HAP-1 (cell line): ENCODE results near the gene LAMB4.
A peak's percentile ranks its signal among the peaks of the same experiment; 100 is the strongest.

Experiments
- DNase-seq, 2 experiments: peaks; one replicate each; pipeline ENCODE4 v3.0.0-alpha.2; 2016 to 2020; ENCODE audit warnings: low spot score in 2 of 2
- H3K27me3 ChIP-seq: fragments of 250-450 bp; sonication (Bioruptor Pico); 2 replicates; pipeline ENCODE4 v1.5.1; 2020; ENCODE audit warnings: low read depth, mild to moderate bottlenecking, moderate library complexity
- H3K36me3 ChIP-seq: fragments of 250-450 bp; sonication (Bioruptor Pico); replicated peaks from 2 replicates; pipeline ENCODE4 v1.5.1; 2020; ENCODE audit warnings: mild to moderate bottlenecking
- H3K4me1 ChIP-seq: fragments of 250-450 bp; sonication (Bioruptor Pico); 2 replicates; pipeline ENCODE4 v1.5.1; 2020; ENCODE audit warnings: mild to moderate bottlenecking
- H3K4me3 ChIP-seq: fragments of 250-450 bp; sonication (Bioruptor Pico); 2 replicates; pipeline ENCODE4 v1.5.1; 2020; ENCODE audit warnings: mild to moderate bottlenecking, moderate library complexity
- H3K9me3 ChIP-seq: fragments of 250-450 bp; sonication (Bioruptor Pico); 2 replicates; pipeline ENCODE4 v1.5.1; 2020; ENCODE audit warnings: mild to moderate bottlenecking, moderate library complexity
- in situ Hi-C: fragments of 300-500 bp; cut with MboI; formaldehyde crosslinking; loops from 3 replicates; pipeline ENCODE4 v1.14.3; 2020; ENCODE audit warnings: low sequenced_read_pairs, inconsistent platforms, mixed read lengths

LAMB4 gene

DNA sequence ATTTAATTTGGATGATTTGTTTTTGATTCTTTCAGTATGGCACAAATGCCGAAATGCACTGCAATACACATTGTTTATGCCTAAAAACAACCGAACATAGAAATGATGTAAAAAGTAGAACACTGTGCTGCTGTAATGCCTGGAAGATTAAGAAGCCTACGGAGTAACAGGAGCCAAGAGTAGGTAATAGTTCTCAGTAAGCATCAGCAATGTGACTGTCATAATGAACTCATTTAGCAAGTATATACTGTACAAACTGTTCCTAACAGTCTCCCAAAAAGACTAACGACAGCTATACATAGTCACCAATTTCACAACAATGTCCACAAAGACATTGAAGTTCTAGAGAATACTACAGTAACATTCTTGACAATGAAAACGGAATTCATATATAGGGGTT is 19.0 kb upstream of the LAMB4 start:
- Histone ChIP-seq H3K36me3 (no peaks in the 10 kb centered on the region), H3K27me3 (peaks cover 14% of the 10 kb centered on the region; the same call in 1 of the 2 replicates), H3K4me3 (no peak overlapping the region), H3K4me1 (no peaks in the 10 kb centered on the region; the same call in 1 of the 2 replicates), H3K9me3 (no peaks in the 10 kb centered on the region)
- in situ Hi-C loops, result loop anchor here (25.0 kb wide), 1 partner anchor 412 kb away; the partner anchor contains the start of gene CBLL1
- no peak for DNase-seq

DNA sequence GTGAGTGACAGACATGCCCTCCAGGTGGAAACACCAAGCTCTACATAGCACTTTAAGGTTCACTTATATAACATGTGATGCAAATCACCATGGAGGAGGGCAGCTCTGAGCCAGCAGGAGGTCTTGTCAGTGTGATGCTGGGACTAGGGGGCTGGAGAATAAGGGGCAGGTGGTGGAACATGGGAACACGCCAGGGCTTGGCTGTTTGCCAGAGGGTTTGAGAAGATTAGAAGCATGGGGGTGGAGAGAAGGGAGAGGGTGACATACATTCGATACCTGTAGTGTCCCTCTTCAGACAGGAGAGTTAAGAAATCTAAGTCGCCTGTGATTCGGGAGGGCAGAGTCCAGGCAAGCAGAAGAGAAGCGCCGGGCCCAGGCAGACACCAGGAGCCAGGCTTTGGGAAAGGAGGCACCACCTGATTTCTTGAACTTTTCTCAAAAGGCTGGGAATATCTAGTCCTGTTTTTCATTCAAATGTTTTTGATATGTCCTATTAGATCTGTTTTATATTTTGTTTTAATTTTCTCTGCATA is 16.9 kb upstream of the LAMB4 start:
- Histone ChIP-seq H3K4me3 (no peak overlapping the region), H3K36me3 (no peaks in the 10 kb centered on the region), H3K9me3 (no peaks in the 10 kb centered on the region), H3K4me1 (no peaks in the 10 kb centered on the region; the same call in 1 of the 2 replicates), H3K27me3 (peaks cover 11% of the 10 kb centered on the region; the same call in 1 of the 2 replicates)
- in situ Hi-C loops, result loop anchor here (25.0 kb wide), 1 partner anchor 410 kb away; the partner anchor contains the start of gene CBLL1
- DNase-seq, result no peak

DNA sequence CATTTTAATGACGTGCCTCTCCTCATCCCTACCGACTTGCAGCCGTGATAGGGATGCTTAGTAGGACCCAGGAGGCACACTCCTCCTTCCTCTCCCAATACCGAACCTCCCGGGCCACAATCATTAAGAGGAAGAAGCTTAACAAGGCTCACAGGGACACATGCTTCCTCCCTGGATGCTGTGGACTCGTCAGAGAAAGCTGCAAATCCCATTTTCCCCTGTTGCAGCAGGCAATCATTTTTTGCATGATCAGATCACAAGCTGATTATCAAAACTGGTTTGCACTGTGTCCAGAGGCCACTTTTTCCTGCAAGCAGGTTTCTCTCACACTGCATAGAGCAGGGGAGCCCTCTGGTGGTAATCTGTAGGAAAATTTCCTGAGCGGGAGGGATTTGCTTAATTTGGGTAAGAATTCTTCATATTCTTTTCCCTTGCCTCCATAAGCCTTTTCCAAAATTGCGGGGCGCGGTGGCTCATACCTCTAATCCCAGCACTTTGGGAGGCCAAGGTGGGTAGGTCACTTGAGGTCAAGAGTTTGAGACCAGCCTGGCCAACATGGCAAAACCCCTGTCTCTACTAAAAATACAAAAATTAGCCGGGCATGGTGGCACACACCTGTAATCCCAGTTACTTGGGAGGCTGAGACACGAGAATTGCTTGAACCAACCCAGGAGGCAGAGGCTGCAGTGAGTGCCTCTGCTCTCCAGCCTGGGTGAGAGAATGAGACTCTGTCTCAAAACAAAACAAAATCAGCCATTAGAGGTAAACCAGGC is 16.1 kb upstream of the LAMB4 start:
- Histone ChIP-seq H3K27me3 (peaks cover 11% of the 10 kb centered on the region; the same call in 1 of the 2 replicates), H3K9me3 (no peaks in the 10 kb centered on the region), H3K4me1 (no peaks in the 10 kb centered on the region; the same call in 1 of the 2 replicates), H3K4me3 (no peak overlapping the region), H3K36me3 (no peaks in the 10 kb centered on the region)
- in situ Hi-C loops, result loop anchor here (25.0 kb wide), 1 partner anchor 409 kb away; the partner anchor contains the start of gene CBLL1
- DNase-seq, result peak; percentile 78 to 82

DNA sequence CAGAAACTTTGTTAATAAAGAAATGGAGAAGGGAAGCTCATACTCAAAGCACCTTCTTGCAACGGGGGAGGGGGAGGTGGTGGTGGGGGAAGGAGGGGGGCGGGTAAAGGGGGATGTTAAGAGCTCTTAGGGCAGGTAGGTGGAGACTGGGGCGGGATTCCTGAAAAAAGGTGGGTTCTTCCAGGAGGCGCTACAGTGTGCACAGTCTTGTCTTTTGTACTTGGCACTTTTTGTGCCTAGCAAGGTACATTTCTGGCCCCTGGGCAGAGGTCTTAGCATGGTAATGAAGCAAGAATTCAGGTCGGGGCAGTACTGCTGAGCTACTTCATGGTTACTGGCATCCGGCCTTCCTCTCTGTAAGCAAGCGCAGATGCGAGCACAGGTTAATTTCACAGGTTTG is 15.2 kb upstream of the LAMB4 start:
- Histone ChIP-seq H3K36me3 (no peaks in the 10 kb centered on the region), H3K4me1 (no peaks in the 10 kb centered on the region; the same call in 1 of the 2 replicates), H3K27me3 (peaks cover 8% of the 10 kb centered on the region; the same call in 1 of the 2 replicates), H3K4me3 (no peak overlapping the region), H3K9me3 (no peaks in the 10 kb centered on the region)
- DNase-seq, result no peak
- in situ Hi-C loops, result loop anchor here (25.0 kb wide), 1 partner anchor 408 kb away; the partner anchor contains the start of gene CBLL1

DNA sequence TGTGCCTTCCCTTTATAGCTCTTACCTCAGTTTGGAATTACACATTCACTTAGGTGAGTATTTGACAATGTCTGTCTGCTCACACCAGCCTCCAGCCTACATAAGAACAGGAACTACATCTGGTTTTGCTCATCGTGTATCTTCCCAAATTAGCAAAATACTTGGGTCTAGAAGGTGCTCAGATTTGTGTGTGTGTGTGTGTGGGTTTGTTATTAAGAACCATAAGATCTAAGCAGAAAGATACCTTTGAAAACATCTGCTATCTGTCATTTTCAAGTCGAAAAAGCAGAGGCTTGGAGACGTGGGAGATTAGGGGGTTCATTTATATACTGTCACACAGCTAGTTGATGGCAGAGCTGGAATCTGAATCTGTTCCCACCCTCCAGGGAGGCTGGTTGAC is 14.8 kb upstream of the LAMB4 start:
- H3K4me1 ChIP-seq, result no peaks in the 10 kb centered on the region; the same call in 1 of the 2 replicates
- no peaks in the 10 kb centered on the region for H3K9me3 ChIP-seq
- DNase-seq, result no peak
- no peaks in the 10 kb centered on the region for H3K36me3 ChIP-seq
- in situ Hi-C loops, result loop anchor here (25.0 kb wide), 1 partner anchor 408 kb away; the partner anchor contains the start of gene CBLL1
- peaks cover 6% of the 10 kb centered on the region; the same call in 1 of the 2 replicates for H3K27me3 ChIP-seq
- no peak overlapping the region for H3K4me3 ChIP-seq

DNA sequence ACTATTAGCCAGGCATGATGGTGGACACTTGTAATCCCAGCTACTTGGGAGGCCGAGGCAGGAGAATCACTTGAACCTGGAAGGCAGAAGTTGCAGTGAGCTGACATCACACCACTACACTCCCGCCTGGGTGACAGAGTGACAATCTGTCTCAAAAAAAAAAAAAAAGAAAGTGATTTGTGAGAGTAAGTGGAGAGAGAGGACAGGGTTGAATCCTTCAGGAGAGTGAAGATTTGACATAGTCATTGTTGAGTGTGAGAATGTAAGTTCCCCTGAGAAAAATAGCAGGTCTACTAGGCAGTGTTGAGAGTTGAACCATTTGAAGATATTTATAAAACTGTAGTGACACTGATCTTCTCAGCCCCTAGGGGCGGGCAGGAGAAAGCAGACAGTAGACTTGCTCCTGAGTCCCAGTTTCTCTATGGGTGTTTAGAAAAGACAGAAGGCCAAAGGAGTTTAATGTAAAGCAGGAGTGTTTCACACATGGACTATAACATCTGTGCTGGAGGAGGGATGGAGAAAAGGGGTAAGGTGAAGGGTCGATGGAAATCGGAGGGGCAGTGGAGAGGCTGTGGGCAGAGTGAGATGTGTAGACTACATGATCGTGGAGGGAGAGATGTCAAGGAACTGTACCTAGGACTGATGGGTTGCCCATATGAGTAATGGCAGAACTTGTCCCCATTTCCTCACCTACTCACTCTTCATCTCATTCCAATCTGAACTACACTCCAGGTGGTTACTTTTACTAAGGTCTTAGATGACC is 13.7 kb upstream of the LAMB4 start:
- Histone ChIP-seq H3K36me3 (no peaks in the 10 kb centered on the region), H3K4me3 (no peak overlapping the region), H3K27me3 (no peaks in the 10 kb centered on the region; the same call in 1 of the 2 replicates), H3K4me1 (no peaks in the 10 kb centered on the region; the same call in 1 of the 2 replicates), H3K9me3 (no peaks in the 10 kb centered on the region)
- DNase-seq, result no peak
- in situ Hi-C loops, result loop anchor here (25.0 kb wide), 1 partner anchor 407 kb away; the partner anchor contains the start of gene CBLL1

DNA sequence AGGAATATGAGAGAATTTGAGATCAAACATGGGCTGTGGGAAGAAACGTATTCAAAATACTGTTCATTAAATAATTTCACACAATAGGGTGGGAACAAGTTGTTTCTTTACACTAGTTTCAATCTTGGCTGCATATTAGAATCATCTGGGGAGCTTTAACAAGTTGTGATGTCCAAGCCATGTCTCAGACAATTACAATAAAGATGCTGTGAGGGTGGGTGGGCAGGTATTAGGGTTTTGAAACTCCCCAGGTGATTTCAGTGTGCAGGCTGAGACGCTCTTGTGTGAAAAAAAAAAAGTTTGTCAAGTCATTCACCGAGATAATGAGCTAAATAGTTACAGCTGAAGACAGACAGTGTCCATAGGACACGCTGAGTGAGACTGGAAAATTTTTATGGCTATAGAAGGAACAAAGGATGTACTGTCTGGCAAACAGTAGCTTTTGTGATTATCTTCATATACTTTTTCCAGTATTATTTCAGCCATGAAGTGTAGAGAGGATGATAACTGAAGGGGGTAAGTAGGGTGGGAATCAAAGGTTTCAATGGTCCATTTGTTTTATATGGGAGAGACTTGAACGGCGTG is 12.6 kb upstream of the LAMB4 start:
- no peaks in the 10 kb centered on the region for H3K27me3 ChIP-seq
- no peaks in the 10 kb centered on the region; the same call in 1 of the 2 replicates for H3K4me1 ChIP-seq
- no peaks in the 10 kb centered on the region for H3K36me3 ChIP-seq
- DNase-seq, result no peak
- H3K4me3 ChIP-seq, result no peak overlapping the region
- no peaks in the 10 kb centered on the region for H3K9me3 ChIP-seq
- in situ Hi-C loops, result loop anchor here (25.0 kb wide), 1 partner anchor 405 kb away; the partner anchor contains the start of gene CBLL1

DNA sequence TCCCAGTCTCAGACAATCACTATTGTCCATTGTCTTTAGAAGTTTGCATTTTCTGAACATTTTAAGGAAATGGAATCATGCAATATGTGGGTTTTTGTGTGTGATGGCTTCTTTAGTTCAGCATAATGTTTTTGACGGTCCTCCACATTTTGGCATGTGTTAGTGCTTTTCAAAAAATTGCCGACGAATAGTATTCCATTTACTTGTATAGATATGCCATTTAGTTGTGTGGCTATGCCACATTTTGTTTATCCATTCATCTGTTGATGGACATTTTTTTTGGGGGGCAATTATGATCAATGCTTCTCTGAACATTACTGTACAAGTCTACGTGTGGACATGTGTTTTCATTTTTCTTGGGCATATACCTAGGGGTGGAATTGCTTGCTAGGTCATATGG is 12.0 kb upstream of the LAMB4 start:
- in situ Hi-C loops, result loop anchor here (25.0 kb wide), 1 partner anchor 405 kb away; the partner anchor contains the start of gene CBLL1
- Histone ChIP-seq H3K9me3 (no peaks in the 10 kb centered on the region), H3K4me1 (no peaks in the 10 kb centered on the region; the same call in 1 of the 2 replicates)

DNA sequence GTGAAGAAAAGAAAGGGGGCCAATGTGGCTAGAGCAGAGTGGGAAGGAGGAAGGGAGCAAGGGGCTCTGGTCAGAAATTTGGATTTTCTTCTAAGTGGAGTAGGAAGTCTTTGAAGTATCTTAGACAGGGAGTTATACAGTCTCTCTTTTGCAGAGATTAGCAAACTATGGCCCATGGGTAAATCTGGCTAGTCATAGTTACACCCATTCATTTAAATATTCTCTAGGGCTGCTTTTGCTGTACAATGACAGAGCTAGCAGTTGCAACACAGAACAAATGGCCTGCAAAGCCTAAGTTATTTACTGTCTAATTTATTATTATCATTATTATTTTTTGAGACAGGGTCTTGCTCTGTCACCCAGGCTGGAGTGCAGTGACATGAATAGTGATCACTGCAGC is 10.5 kb upstream of the LAMB4 start:
- Histone ChIP-seq H3K36me3 (no peaks in the 10 kb centered on the region), H3K4me1 (no peaks in the 10 kb centered on the region), H3K27me3 (no peaks in the 10 kb centered on the region), H3K4me3 (no peak overlapping the region), H3K9me3 (no peaks in the 10 kb centered on the region)
- in situ Hi-C loops, result loop anchor here (25.0 kb wide), 1 partner anchor 403 kb away; the partner anchor contains the start of gene CBLL1
- no peak for DNase-seq

More for the DNA sequence above, 12.0 kb upstream of the LAMB4 start:
- Histone ChIP-seq H3K4me3 (no peak overlapping the region), H3K36me3 (no peaks in the 10 kb centered on the region), H3K27me3 (no peaks in the 10 kb centered on the region)
- DNase-seq, result no peak

DNA sequence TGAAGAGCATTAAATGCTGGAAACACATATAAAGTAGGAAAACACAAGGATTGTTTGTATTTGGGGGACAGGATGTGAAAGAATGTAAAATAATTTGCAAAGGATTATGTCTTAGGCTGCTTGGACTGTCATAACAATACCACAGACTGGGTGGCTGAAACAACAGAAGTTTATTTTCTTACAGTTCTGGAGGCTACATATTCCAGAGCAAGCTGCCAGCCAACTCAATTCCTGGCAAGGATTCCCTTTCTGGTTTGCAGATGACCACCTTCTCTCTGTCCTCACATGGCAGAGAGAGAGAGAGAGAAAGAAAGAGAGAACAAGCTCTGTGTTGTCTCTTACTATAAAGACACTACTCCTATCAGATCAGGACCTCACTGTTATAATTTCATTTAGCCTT is 8.8 kb upstream of the LAMB4 start:
- H3K36me3 ChIP-seq, result no peaks in the 10 kb centered on the region
- no peaks in the 10 kb centered on the region for H3K9me3 ChIP-seq
- no peak for DNase-seq
- no peaks in the 10 kb centered on the region for H3K27me3 ChIP-seq
- no peaks in the 10 kb centered on the region for H3K4me1 ChIP-seq
- no peak overlapping the region for H3K4me3 ChIP-seq
- in situ Hi-C loops, result loop anchor here (25.0 kb wide), 1 partner anchor 402 kb away; the partner anchor contains the start of gene CBLL1

DNA sequence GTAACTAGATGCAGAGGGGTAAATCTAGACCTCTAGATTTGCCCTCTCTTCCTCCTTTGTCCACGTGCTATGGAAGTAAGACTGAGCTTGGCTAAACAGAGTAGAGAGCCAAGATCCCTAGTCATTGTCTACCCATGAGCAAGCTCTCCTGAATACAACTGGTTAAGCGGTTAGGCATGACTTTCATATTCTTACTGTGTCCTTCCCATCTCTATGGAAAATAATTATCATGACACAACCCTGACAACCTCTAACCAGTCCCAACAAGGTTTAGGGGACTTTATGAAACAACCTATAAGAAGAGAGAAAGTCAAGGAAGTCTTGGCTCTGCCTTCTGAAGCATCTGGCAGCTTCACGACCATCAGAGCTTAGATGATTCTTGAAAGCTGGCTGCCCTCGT is 7.8 kb upstream of the LAMB4 start:
- H3K4me1 ChIP-seq, result no peaks in the 10 kb centered on the region
- DNase-seq, result no peak
- H3K4me3 ChIP-seq, result no peak overlapping the region
- in situ Hi-C loops, result loop anchor here (25.0 kb wide), 1 partner anchor 401 kb away; the partner anchor contains the start of gene CBLL1
- no peaks in the 10 kb centered on the region for H3K36me3 ChIP-seq
- H3K9me3 ChIP-seq, result no peaks in the 10 kb centered on the region
- no peaks in the 10 kb centered on the region for H3K27me3 ChIP-seq

DNA sequence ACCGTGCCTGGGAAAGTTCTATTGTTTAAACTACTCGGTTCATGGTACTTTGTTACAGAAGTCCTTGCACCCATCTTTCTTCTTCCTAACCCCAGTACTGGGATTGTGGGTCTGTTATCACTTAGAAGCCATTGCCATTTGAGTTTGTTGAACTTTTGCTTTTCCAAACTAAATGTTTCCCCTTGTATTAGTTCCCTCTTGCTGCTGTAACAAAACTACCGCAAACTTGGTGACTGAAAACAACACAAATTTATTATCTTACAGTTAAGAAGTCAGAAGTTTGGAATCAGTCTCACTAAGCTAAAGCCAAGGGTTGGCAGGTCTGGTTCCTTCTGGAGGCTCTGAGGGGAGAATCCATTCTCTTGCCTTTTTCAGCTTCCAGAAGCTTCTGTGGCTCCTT is 6.9 kb upstream of the LAMB4 start:
- H3K27me3 ChIP-seq, result peaks cover 1% of the 10 kb centered on the region
- in situ Hi-C loops, result loop anchor here (25.0 kb wide), 1 partner anchor 400 kb away; the partner anchor contains the start of gene CBLL1
- no peaks in the 10 kb centered on the region for H3K36me3 ChIP-seq
- H3K4me1 ChIP-seq, result no peaks in the 10 kb centered on the region
- no peak for DNase-seq
- H3K9me3 ChIP-seq, result no peaks in the 10 kb centered on the region
- H3K4me3 ChIP-seq, result no peak overlapping the region
